Lower leg skin (tissue), 3 donors: ENCODE data around the gene CALY.

Experiments used
- CTCF ChIP-seq, 3 donors: fragments of 450-650 bp; IDR thresholded peaks; one replicate each; pipeline ENCODE4 v1.5.1; 2016; ENCODE audit warnings: antibody characterized with exemption in 3 of 3, mild to moderate bottlenecking in 3 of 3, moderate library complexity in 2 of 3
- POLR2A ChIP-seq, 2 donors: fragments of 450-650 bp; IDR thresholded peaks; one replicate each; pipeline ENCODE4 v1.6.1; 2016 to 2017; ENCODE audit warnings: antibody characterized with exemption in 2 of 2, mild to moderate bottlenecking in 1 of 2, moderate library complexity in 1 of 2

GRCh38 chr10:133306941-133307379 lies 29.7 kb downstream of the CALY start:
- TF ChIP-seq CTCF (IDR thresholded peaks at IDR 0.05): no peak
- TF ChIP-seq POLR2A (IDR thresholded peaks at IDR 0.05): no peak
